ENCODE measurements around the gene NEK6.

NEK6 gene

GRCh38 chr9:124348831-124349230 lies 91.1 kb downstream of the NEK6 start:
- no peak for TF ChIP-seq RAD21 (IDR thresholded peaks at IDR 0.05; ENCODE audit: low read depth)
- no peak for TF ChIP-seq TCF12 (IDR thresholded peaks at IDR 0.05; ENCODE audit: low read depth)
- TF ChIP-seq CREB1 (IDR thresholded peaks at IDR 0.05; ENCODE audit: low read depth) = no peak

- TF ChIP-seq REST (IDR thresholded peaks at IDR 0.05; ENCODE audit: low read depth) (no peak), USF1 (IDR thresholded peaks at IDR 0.05) (no peak), TEAD4 (IDR thresholded peaks at IDR 0.05) (no peak)
Measured at GRCh38 chr9:124349267-124349666, 91.5 kb downstream of the NEK6 start.

GRCh38 chr9:124349675-124350493 lies 92.1 kb downstream of the NEK6 start:
- no peak for TF ChIP-seq TAF1 (IDR thresholded peaks at IDR 0.05; ENCODE audit: low read depth)
- TF ChIP-seq RAD21 (IDR thresholded peaks at IDR 0.05; ENCODE audit: low read depth) = no peak
- TF ChIP-seq REST (IDR thresholded peaks at IDR 0.05; ENCODE audit: low read depth) = no peak
- no peak for TF ChIP-seq CEBPB (IDR thresholded peaks at IDR 0.05)
- no peak for TF ChIP-seq TCF12 (IDR thresholded peaks at IDR 0.05; ENCODE audit: low read depth)
- TF ChIP-seq ZBTB7A (IDR thresholded peaks at IDR 0.05; ENCODE audit: low read depth) = no peak
- no peak for TF ChIP-seq USF1 (IDR thresholded peaks at IDR 0.05)
- TF ChIP-seq CREB1 (IDR thresholded peaks at IDR 0.05; ENCODE audit: low read depth) = no peak
- no peak for TF ChIP-seq NFIC (IDR thresholded peaks at IDR 0.05)
- TF ChIP-seq YY1 (IDR thresholded peaks at IDR 0.05; ENCODE audit: low read depth) = no peak
- TF ChIP-seq EP300 (IDR thresholded peaks at IDR 0.05; ENCODE audit: borderline replicate concordance) = no peak
- TF ChIP-seq EGR1 (IDR thresholded peaks at IDR 0.05) = no peak
- TF ChIP-seq TEAD4 (IDR thresholded peaks at IDR 0.05) = no peak
- TF ChIP-seq FOXM1 (IDR thresholded peaks at IDR 0.05; ENCODE audit: borderline replicate concordance, low read depth) = no peak
- no peak for TF ChIP-seq MAX (IDR thresholded peaks at IDR 0.05)

- no peak for TF ChIP-seq EP300 (IDR thresholded peaks at IDR 0.05; ENCODE audit: borderline replicate concordance)
- TF ChIP-seq CREB1 (IDR thresholded peaks at IDR 0.05; ENCODE audit: low read depth) = no peak
- no peak for TF ChIP-seq ZBTB7A (IDR thresholded peaks at IDR 0.05; ENCODE audit: low read depth)
- no peak for TF ChIP-seq EGR1 (IDR thresholded peaks at IDR 0.05)
- no peak for TF ChIP-seq TAF1 (IDR thresholded peaks at IDR 0.05; ENCODE audit: low read depth)
- no peak for TF ChIP-seq YY1 (IDR thresholded peaks at IDR 0.05; ENCODE audit: low read depth)
- no peak for TF ChIP-seq CEBPB (IDR thresholded peaks at IDR 0.05)
- TF ChIP-seq TEAD4 (IDR thresholded peaks at IDR 0.05) = no peak
- no peak for TF ChIP-seq NFIC (IDR thresholded peaks at IDR 0.05)
- no peak for TF ChIP-seq TCF12 (IDR thresholded peaks at IDR 0.05; ENCODE audit: low read depth)
- TF ChIP-seq RAD21 (IDR thresholded peaks at IDR 0.05; ENCODE audit: low read depth) = no peak
Measured at GRCh38 chr9:124350494-124351263, 92.9 kb downstream of the NEK6 start.

GRCh38 chr9:124351672-124352468 lies 94.1 kb downstream of the NEK6 start:
- no peak for TF ChIP-seq ZBTB7A (IDR thresholded peaks at IDR 0.05; ENCODE audit: low read depth)
- no peak for TF ChIP-seq REST (IDR thresholded peaks at IDR 0.05; ENCODE audit: low read depth)
- TF ChIP-seq USF1 (IDR thresholded peaks at IDR 0.05) = no peak
- no peak for TF ChIP-seq NFIC (IDR thresholded peaks at IDR 0.05)
- TF ChIP-seq EP300 (IDR thresholded peaks at IDR 0.05; ENCODE audit: borderline replicate concordance) = no peak

Measured in Ishikawa (cell line).